ENCODE measurements around the gene TMCO1. TPM values are rescaled to one million over a fixed set of nuclear protein-coding genes. Genes with fewer than 3 reads are reported as not detected.
"Not testable (repeated sequence)": the region's sequence is repeated elsewhere in the genome, so short reads cannot be mapped to it uniquely, and the experiment has no call there.

Gene TMCO1
- total RNA-seq, 1 donor from 2014 or later = 101 TPM

DNA sequence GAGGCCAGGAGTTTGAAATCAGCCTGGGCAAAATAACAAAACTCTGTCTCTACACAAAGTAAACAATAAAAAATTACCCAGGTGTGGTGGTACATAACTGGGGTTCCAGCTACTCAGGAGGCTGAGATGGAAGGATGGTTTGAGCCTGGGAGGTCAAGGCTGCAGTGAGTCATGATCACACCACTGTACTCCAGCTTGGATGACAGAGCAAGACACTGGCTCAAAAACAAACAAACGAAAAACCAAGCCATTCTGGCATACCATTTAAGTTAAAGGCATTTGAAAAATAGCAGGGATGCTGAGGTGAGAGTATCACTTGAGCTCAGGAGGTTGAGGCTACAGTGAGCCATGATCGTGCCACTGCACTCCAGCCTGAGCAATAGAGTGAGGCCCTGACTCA is 65.0 kb downstream of the TMCO1 start:
- H3K4me1 Mint-ChIP-seq (ENCODE audit: unreplicated experiment) = peaks cover 6% of the 10 kb centered on the region
- no peak overlapping the region for H3K27ac Mint-ChIP-seq (ENCODE audit: unreplicated experiment)
- TF ChIP-seq, protein P1, sequence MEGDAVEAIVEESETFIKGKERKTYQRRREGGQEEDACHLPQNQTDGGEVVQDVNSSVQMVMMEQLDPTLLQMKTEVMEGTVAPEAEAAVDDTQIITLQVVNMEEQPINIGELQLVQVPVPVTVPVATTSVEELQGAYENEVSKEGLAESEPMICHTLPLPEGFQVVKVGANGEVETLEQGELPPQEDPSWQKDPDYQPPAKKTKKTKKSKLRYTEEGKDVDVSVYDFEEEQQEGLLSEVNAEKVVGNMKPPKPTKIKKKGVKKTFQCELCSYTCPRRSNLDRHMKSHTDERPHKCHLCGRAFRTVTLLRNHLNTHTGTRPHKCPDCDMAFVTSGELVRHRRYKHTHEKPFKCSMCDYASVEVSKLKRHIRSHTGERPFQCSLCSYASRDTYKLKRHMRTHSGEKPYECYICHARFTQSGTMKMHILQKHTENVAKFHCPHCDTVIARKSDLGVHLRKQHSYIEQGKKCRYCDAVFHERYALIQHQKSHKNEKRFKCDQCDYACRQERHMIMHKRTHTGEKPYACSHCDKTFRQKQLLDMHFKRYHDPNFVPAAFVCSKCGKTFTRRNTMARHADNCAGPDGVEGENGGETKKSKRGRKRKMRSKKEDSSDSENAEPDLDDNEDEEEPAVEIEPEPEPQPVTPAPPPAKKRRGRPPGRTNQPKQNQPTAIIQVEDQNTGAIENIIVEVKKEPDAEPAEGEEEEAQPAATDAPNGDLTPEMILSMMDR (IDR thresholded peaks at IDR 0.05) = no peak
- peaks cover 32% of the 10 kb centered on the region for H3K27me3 Mint-ChIP-seq (ENCODE audit: unreplicated experiment)
- DNase-seq (ENCODE audit: extremely low spot score, unreplicated experiment) = no peak
- no peaks in the 10 kb centered on the region for H3K36me3 Mint-ChIP-seq (ENCODE audit: unreplicated experiment)
- no peak overlapping the region for H3K4me3 Mint-ChIP-seq (ENCODE audit: unreplicated experiment)
- H3K9me3 Mint-ChIP-seq (ENCODE audit: unreplicated experiment) = no peaks in the 10 kb centered on the region

DNA sequence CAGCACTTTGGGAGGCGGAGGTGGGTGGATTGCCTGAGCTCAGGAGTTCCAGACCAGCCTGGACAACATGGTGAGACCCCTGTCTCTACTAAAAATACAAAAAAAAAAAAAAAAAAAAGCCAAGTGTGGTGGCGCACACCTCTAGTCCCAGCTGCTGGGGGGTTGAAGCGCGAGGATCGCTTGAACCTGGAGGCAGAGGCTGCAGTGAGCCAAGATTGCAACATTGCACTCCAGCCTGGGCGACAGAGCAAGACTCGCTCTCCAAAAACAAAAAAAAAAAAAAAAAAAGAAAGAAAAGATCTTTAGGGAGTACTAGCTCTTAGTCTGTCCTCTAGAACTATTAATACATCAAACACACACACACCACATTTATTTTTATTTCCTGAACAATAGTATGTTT is 66.7 kb downstream of the TMCO1 start:
- not testable (repeated sequence) for H3K9me3 Mint-ChIP-seq (ENCODE audit: unreplicated experiment); H3K4me3 Mint-ChIP-seq (ENCODE audit: unreplicated experiment); H3K36me3 Mint-ChIP-seq (ENCODE audit: unreplicated experiment); DNase-seq (ENCODE audit: extremely low spot score, unreplicated experiment); H3K27ac Mint-ChIP-seq (ENCODE audit: unreplicated experiment)
- peaks cover 21% of the 10 kb centered on the region for H3K27me3 Mint-ChIP-seq (ENCODE audit: unreplicated experiment)
- H3K4me1 Mint-ChIP-seq (ENCODE audit: unreplicated experiment) = peaks cover 15% of the 10 kb centered on the region

DNA sequence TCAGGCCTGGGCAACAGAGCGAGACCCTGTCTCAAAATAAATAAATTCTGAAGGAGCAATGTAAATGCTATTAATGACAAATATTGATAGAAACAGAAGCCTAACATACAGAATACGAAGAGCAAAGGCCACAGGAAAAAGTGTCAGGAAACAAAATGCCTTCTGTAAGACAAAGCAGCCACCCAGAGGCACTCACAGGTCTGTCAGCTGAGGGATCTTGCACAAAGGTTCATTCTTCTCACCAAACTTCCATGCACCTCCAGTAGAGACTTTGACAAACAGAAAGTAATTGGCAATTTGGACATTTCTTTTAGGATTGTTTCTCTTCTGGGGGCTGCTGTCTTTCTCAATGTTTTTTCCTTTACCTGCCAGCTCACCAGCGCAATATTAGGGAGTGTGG is 69.1 kb downstream of the TMCO1 start:
- H3K4me3 Mint-ChIP-seq (ENCODE audit: unreplicated experiment) = no peak overlapping the region
- no peak overlapping the region for H3K27ac Mint-ChIP-seq (ENCODE audit: unreplicated experiment)
- H3K27me3 Mint-ChIP-seq (ENCODE audit: unreplicated experiment) = peaks cover 9% of the 10 kb centered on the region
- no peak for DNase-seq (ENCODE audit: extremely low spot score, unreplicated experiment)
- peaks cover 3% of the 10 kb centered on the region for H3K36me3 Mint-ChIP-seq (ENCODE audit: unreplicated experiment)
- TF ChIP-seq, protein P1 (IDR thresholded peaks at IDR 0.05) = no peak
- H3K9me3 Mint-ChIP-seq (ENCODE audit: unreplicated experiment) = no peaks in the 10 kb centered on the region
- H3K4me1 Mint-ChIP-seq (ENCODE audit: unreplicated experiment) = peaks cover 31% of the 10 kb centered on the region

DNA sequence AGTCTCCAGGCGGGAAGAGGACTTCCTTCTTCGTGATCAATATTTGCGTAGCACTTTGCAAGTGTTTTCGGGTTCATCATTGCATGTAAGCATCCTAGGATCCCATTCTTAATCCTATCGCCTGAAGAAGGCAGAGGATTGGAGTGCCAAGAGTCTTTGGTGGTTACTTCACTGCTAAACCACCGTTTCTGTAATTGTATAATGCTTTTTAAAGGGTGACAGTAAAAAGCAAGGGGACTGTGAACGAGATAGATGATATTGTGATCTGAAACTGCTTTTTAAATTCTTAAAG is 70.0 kb downstream of the TMCO1 start:
- no peak for DNase-seq (ENCODE audit: extremely low spot score, unreplicated experiment)
- TF ChIP-seq, protein P1 (IDR thresholded peaks at IDR 0.05) = no peak
- H3K27me3 Mint-ChIP-seq (ENCODE audit: unreplicated experiment) = peaks cover 9% of the 10 kb centered on the region

DNA sequence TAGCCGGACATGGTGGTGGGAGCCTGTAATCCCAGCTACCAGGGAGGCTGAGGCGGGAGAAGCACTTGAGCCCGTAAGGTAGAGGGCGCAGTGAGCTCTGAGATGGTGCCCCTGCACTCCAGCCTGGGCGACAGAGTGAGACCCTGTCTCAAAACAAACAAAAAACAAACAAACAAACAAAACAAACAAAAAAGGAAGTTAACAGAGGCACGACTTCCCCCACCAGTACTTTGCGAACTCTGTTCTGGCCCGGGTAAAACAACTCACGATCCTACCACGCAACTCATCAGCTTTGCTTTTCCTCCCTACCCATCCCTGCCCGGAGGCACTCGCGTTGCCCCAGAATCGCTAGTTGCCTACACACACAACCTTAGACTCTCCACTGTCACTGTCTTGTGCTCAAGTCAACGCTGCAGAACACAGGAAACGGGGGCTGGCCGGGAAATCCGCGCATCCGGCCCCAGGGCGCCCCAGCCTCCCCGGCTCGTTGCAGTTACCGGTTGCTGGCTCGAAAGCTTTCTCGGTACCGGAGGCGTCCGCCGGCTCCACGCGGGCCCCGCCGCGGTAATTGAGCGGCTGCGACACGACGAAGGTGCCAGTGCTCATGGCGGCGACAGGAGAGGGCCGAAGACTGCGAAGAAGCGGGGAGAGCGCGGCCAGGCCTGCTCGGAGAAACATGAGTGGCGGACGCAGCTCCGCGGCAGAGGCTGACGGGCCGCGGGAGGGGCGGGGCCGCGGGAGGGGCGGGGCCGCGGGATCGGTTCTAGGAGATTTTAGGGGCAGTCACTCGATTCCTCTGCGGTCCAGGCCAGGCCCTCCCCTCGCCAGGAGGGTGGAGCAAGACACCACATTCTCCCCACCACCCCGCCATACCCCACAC is 70.5 kb downstream of the TMCO1 start, which contains the start of gene ALDH9A1:
ALDH9A1 (minus strand) TSS at position 682 of the 880 bp plus-strand sequence; CDS start at position 678, 4 bp downstream.
- Mint-ChIP-seq H3K27ac (ENCODE audit: unreplicated experiment) (peak within 1 kb of the TSS; percentile 94), H3K9me3 (ENCODE audit: unreplicated experiment) (no peaks in the 10 kb centered on the region), H3K4me1 (ENCODE audit: unreplicated experiment) (peaks cover 31% of the 10 kb centered on the region), H3K27me3 (ENCODE audit: unreplicated experiment) (peaks cover 9% of the 10 kb centered on the region), H3K4me3 (ENCODE audit: unreplicated experiment) (peak within 1 kb of the TSS; percentile 98), H3K36me3 (ENCODE audit: unreplicated experiment) (peaks cover 3% of the 10 kb centered on the region)
- peak; percentile 94 for DNase-seq (ENCODE audit: extremely low spot score, unreplicated experiment)
- TF ChIP-seq, protein P1 (IDR thresholded peaks at IDR 0.05) = peak; percentile 59

More for the DNA sequence above, 70.0 kb downstream of the TMCO1 start:
- H3K4me1 Mint-ChIP-seq (ENCODE audit: unreplicated experiment) = peaks cover 31% of the 10 kb centered on the region
- H3K4me3 Mint-ChIP-seq (ENCODE audit: unreplicated experiment) = peak overlapping the region; percentile 98
- peaks cover 3% of the 10 kb centered on the region for H3K36me3 Mint-ChIP-seq (ENCODE audit: unreplicated experiment)
- H3K9me3 Mint-ChIP-seq (ENCODE audit: unreplicated experiment) = no peaks in the 10 kb centered on the region
- peak overlapping the region; percentile 75 for H3K27ac Mint-ChIP-seq (ENCODE audit: unreplicated experiment)
